K562 treated with DMSO at 1 percent for 4 hours (cell line): ENCODE data around the gene SLC35F4. TPM values are rescaled to one million over a fixed set of nuclear protein-coding genes. Genes with fewer than 3 reads are reported as not detected.

Source experiments
- total RNA-seq: library from RNA; unstranded; fragments of 300-600 nt; gene quantifications from 2 replicates; pipeline ENCODE4 v1.2.3, GENCODE V29; 2022; ENCODE audit not compliant: insufficient read depth

SLC35F4 gene
- not detected in 2 replicates for total RNA-seq

DNA sequence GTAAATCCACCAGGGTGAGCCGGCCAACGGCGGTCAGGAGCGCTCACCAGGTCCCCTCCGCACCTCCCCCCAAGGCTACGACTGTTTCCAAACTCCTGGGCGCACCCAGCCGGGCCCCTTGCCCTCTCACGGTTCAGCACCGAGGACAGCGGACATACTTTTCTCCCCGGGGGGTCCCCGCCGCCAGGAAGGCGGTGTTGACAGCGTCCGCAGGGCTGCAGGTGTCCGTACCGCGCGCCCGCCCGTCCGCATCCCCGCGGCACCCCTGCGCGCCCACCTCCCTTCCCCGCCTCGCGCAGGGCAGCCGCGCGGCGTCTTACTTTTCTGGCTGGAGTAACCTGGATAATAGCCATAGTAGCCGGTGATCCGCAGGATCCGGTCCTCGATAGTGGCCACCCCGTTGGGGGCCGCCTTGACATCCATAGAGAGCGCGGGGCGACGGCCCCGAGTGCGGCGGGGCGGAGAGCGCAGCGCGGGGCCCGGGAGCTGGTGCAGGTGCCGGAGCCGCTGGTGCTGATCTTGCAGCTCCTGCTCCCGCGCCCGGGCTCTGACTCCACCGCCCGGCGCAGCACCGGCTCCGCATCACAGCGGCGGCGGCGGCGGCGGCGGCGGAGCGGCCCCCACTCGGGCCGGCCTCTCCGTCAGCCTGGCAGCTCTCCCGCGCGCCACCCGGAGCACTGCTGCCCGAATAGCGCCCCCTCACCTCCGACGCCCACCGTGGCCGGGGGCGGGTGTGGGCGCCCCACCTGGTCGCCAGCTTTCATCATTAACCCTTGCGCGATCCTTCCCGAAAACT is at the start of gene SLC35F4:
Gene SLC35F4 (minus strand): TSS at position 690 of the 796 bp plus-strand sequence.

